GM23338 (cell line): ENCODE results near the gene ZMYND11. TPM values are rescaled to one million over a fixed set of nuclear protein-coding genes. Genes with fewer than 3 reads are reported as not detected.

Source experiments
- ATAC-seq: fragments of 200-7000 bp; cut with Tn5 transposase; 3 replicates; pipeline ENCODE4 v1.9.1; 2020
- DNase-seq: peaks from one replicate; pipeline ENCODE4 v3.0.0-alpha.2; 2015; ENCODE audit warnings: low spot score
- H2AFZ ChIP-seq: fragments of 200-600 bp; sonication (generic); 2 replicates; pipeline ENCODE4 v1.8.0; 2016; ENCODE audit warnings: antibody characterized with exemption, mild to moderate bottlenecking, moderate library complexity
- H3F3A ChIP-seq: fragments of 200-600 bp; sonication (generic); replicated peaks from 2 replicates; pipeline ENCODE4 v1.8.0; 2017; ENCODE audit warnings: antibody characterized with exemption, mixed run types, low read depth
- H3K27ac ChIP-seq: fragments of 200-600 bp; sonication (generic); 2 replicates; pipeline ENCODE4 v1.6.1; 2016; ENCODE audit warnings: low read depth
- H3K27me3 ChIP-seq: fragments of 200-600 bp; sonication (generic); 2 replicates; pipeline ENCODE4 v1.8.0; 2016; ENCODE audit warnings: mild to moderate bottlenecking, mixed run types, moderate library complexity; ENCODE audit not compliant: insufficient read depth
- H3K36me3 ChIP-seq: fragments of 200-600 bp; sonication (generic); 2 replicates; pipeline ENCODE4 v1.8.0; 2016; ENCODE audit warnings: mild to moderate bottlenecking; ENCODE audit not compliant: insufficient read depth
- H3K4me1 ChIP-seq: fragments of 200-600 bp; sonication (generic); 2 replicates; pipeline ENCODE4 v1.8.0; 2016; ENCODE audit warnings: mild to moderate bottlenecking, moderate library complexity; ENCODE audit not compliant: insufficient read depth
- H3K4me2 ChIP-seq: fragments of 200-600 bp; sonication (generic); 2 replicates; pipeline ENCODE4 v1.7.1; 2017; ENCODE audit warnings: mixed run types
- H3K4me3 ChIP-seq: fragments of 200-600 bp; sonication (generic); 2 replicates; pipeline ENCODE4 v1.6.1; 2016; ENCODE audit warnings: mixed run types
- H3K79me2 ChIP-seq: fragments of 200-600 bp; sonication (generic); replicated peaks from 2 replicates; pipeline ENCODE4 v1.8.0; 2017; ENCODE audit warnings: mild to moderate bottlenecking; ENCODE audit not compliant: insufficient read depth
- H3K9me2 ChIP-seq: fragments of 200-600 bp; sonication (generic); 2 replicates; pipeline ENCODE4 v1.8.0; 2017; ENCODE audit not compliant: insufficient read depth
- H4K20me1 ChIP-seq: fragments of 200-600 bp; sonication (generic); replicated peaks from 2 replicates; pipeline ENCODE4 v1.8.0; 2017; ENCODE audit warnings: mild to moderate bottlenecking; ENCODE audit not compliant: insufficient read depth
- H3K27ac Mint-ChIP-seq: 2 replicates; pipeline ENCODE4 v1.8.0; 2020; ENCODE audit warnings: inconsistent platforms, mild to moderate bottlenecking, moderate library complexity, mixed read lengths
- H3K27me3 Mint-ChIP-seq: 3 replicates; pipeline ENCODE4 v1.8.0; 2022; ENCODE audit warnings: low read depth, mild to moderate bottlenecking, moderate library complexity, mixed read lengths, inconsistent platforms; ENCODE audit not compliant: insufficient read depth, poor library complexity
- H3K36me3 Mint-ChIP-seq: 3 replicates; pipeline ENCODE4 v1.8.0; 2021; ENCODE audit warnings: low read depth, mild to moderate bottlenecking, inconsistent platforms, moderate library complexity, mixed read lengths
- H3K4me1 Mint-ChIP-seq: 3 replicates; pipeline ENCODE4 v1.8.0; 2020; ENCODE audit warnings: mild to moderate bottlenecking, inconsistent platforms, mixed read lengths
- H3K4me3 Mint-ChIP-seq: 3 replicates; pipeline ENCODE4 v1.8.0; 2021; ENCODE audit warnings: moderate library complexity, mild to moderate bottlenecking, inconsistent platforms, mixed read lengths
- H3K9me3 Mint-ChIP-seq: 3 replicates; pipeline ENCODE4 v1.8.0; 2020; ENCODE audit warnings: moderate library complexity, mild to moderate bottlenecking, inconsistent platforms, mixed read lengths
- CREB1 ChIP-seq: fragments of 250-450 bp; sonication (Bioruptor Pico); IDR thresholded peaks from 2 replicates; pipeline ENCODE4 v1.5.0; 2020; ENCODE audit warnings: low read depth, mild to moderate bottlenecking, moderate library complexity
- CTCF ChIP-seq, 2 experiments: fragments of 200-600 bp in 1 of 2; sonication (generic) in 1 of 2; conservative IDR thresholded peaks; 2 replicates each; pipeline versions ENCODE4 v1.5.1 to v1.6.1; 2016 to 2017; ENCODE audit warnings: antibody characterized with exemption in 2 of 2, low read depth in 2 of 2, mild to moderate bottlenecking in 2 of 2, moderate library complexity in 1 of 2
- ETS1 ChIP-seq: IDR thresholded peaks from 2 replicates; pipeline ENCODE4 v1.6.1; 2016; ENCODE audit warnings: antibody characterized with exemption
- EZH2 ChIP-seq: fragments of 200-600 bp; sonication (generic); IDR thresholded peaks from one replicate; pipeline ENCODE4 v1.8.0; 2017; ENCODE audit warnings: antibody characterized with exemption, mild to moderate bottlenecking, low read depth; ENCODE audit not compliant: unreplicated experiment
- EZH2phosphoT487 ChIP-seq: fragments of 200-600 bp; sonication (generic); IDR thresholded peaks from one replicate; pipeline ENCODE4 v1.8.1; 2018; ENCODE audit warnings: antibody characterized with exemption; ENCODE audit not compliant: unreplicated experiment
- JUNB ChIP-seq: IDR thresholded peaks from one replicate; pipeline ENCODE4 v1.6.1; 2016; ENCODE audit warnings: antibody characterized with exemption; ENCODE audit not compliant: unreplicated experiment
- NANOG ChIP-seq: IDR thresholded peaks from 2 replicates; pipeline ENCODE4 v1.6.1; 2016; ENCODE audit warnings: antibody characterized with exemption, borderline replicate concordance
- POLR2AphosphoS5 ChIP-seq: IDR thresholded peaks from 2 replicates; pipeline ENCODE4 v1.6.1; 2016; ENCODE audit warnings: antibody characterized with exemption, low read depth
- REST ChIP-seq: IDR thresholded peaks from one replicate; pipeline ENCODE4 v1.6.1; 2018; ENCODE audit warnings: antibody characterized with exemption; ENCODE audit not compliant: unreplicated experiment
- STAT1 ChIP-seq: IDR thresholded peaks from one replicate; pipeline ENCODE4 v1.6.1; 2016; ENCODE audit warnings: antibody characterized with exemption; ENCODE audit not compliant: unreplicated experiment
- ZNF114 ChIP-seq: fragments of 250-450 bp; sonication (Bioruptor Pico); IDR thresholded peaks from 2 replicates; pipeline ENCODE4 v1.5.0; 2020; ENCODE audit warnings: mild to moderate bottlenecking, moderate library complexity
- ZNF331 ChIP-seq: fragments of 250-450 bp; sonication (Bioruptor Pico); IDR thresholded peaks from 2 replicates; pipeline ENCODE4 v1.5.0; 2020; ENCODE audit warnings: low read depth, mild to moderate bottlenecking, moderate library complexity
- ZNF462 ChIP-seq: fragments of 250-450 bp; sonication (Bioruptor Pico); IDR thresholded peaks from 2 replicates; pipeline ENCODE4 v1.5.0; 2020; ENCODE audit warnings: mild to moderate bottlenecking, moderate library complexity
- polyA plus RNA-seq: library from polyadenylated mRNA; unstranded; fragments of >200 nt; fragmentation: Nextera tagmentation; extraction: Ambion mirVana; gene quantifications from 2 replicates; pipeline ENCODE4 v1.2.1, GENCODE V29; 2016
- total RNA-seq: library from RNA; depleted of rRNA; stranded (reverse); fragments of >200 nt; shearing (Covaris generic); gene quantifications from 2 replicates; pipeline ENCODE4 v1.2.3, GENCODE V29; 2014

The ZMYND11 gene
- total and polyA plus RNA-seq, 2 experiments from 2014 or later = 8.9 to 16.9 TPM

GRCh38 chr10:273088-273487 lies 137.8 kb downstream of the ZMYND11 start:
- H3K27me3 ChIP-seq = no peaks in the 10 kb centered on the region
- no peaks in the 10 kb centered on the region for H3K9me2 ChIP-seq
- H3K4me3 ChIP-seq = no peak overlapping the region
- no peaks in the 10 kb centered on the region for H3K27me3 Mint-ChIP-seq
- H3F3A ChIP-seq = no peaks in the 10 kb centered on the region
- TF ChIP-seq REST (no peak), EZH2 (no peak), STAT1 (no peak), CTCF (conservative IDR thresholded peaks at IDR 0.05; ENCODE audit: low read depth in 2 of 2) (no peak), CREB1 (CRISPR knock-in tag) (no peak), JUNB (no peak), ZNF462 (CRISPR knock-in tag) (no peak), ZNF331 (CRISPR knock-in tag) (no peak), ETS1 (no peak), POLR2AphosphoS5 (no peak), EZH2phosphoT487 (no peak), NANOG (no peak), ZNF114 (CRISPR knock-in tag) (no peak)
- no peaks in the 10 kb centered on the region for H3K79me2 ChIP-seq
- peaks cover 11% of the 10 kb centered on the region; the same call in 1 of the 2 replicates for H3K4me1 ChIP-seq
- DNase-seq (no peak), ATAC-seq (no peak)
- peaks cover 3% of the 10 kb centered on the region; the same call in 2 of the 3 replicates for H3K36me3 Mint-ChIP-seq
- H2AFZ ChIP-seq = no peak overlapping the region
- no peak overlapping the region for H3K27ac Mint-ChIP-seq
- no peak overlapping the region for H3K4me3 Mint-ChIP-seq
- peaks cover 21% of the 10 kb centered on the region for H3K4me1 Mint-ChIP-seq
- no peak overlapping the region for H3K4me2 ChIP-seq
- H3K9me3 Mint-ChIP-seq = no peaks in the 10 kb centered on the region
- H4K20me1 ChIP-seq = no peaks in the 10 kb centered on the region
- H3K27ac ChIP-seq = no peak overlapping the region
- H3K36me3 ChIP-seq = no peaks in the 10 kb centered on the region
